CD4-positive, alpha-beta T cell treated with Interleukin-10 for 1 hour (primary cell): ENCODE data around the gene RAB6B.

Experiments
- DNase-seq: peaks from one replicate; pipeline ENCODE4 v3.0.0-alpha.2; 2020

RAB6B gene

DNA sequence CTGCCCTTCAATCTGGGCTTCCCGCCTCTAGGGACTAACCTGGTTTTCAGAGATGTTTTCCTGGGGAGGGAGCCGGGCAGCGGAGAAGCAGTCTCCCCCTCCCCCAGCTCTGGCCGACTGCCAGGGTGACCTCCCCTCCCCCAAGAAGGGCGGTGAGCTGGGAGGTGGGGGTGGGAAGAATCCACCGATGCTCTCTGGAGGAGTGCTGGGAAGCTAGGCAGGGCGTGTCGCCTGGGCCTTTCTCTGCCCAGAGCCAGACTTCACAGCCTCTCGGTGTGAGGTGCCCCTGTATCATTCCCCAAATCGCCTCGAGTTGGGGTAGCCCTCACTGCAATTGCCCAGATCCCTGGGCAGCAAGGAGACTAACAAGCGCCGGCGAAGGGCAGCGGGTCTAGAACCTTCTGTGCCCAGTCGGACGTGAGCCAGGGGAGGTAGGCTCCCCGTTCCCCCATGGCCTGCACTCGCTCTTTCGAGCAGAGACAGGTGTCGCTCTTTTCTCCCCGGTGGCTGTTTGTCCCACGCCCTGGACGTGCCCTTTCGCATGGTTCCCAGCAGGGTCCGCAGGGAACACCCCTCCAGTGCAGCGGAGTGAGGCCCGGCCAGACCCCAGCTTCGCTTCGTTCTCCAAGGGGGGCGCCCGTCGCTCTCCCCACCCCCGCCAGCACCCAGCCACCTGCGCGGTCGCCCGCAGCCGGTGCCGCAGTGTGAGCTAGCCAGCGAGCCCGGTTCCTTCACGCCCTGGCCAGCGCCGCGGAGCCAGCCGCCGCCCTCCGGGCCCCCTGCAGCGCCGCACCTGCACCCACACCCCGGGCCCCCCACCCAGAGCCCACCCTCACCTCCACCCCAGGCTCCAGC, 1.1 kb downstream of the RAB6B start:
- DNase-seq, result no peak

DNA sequence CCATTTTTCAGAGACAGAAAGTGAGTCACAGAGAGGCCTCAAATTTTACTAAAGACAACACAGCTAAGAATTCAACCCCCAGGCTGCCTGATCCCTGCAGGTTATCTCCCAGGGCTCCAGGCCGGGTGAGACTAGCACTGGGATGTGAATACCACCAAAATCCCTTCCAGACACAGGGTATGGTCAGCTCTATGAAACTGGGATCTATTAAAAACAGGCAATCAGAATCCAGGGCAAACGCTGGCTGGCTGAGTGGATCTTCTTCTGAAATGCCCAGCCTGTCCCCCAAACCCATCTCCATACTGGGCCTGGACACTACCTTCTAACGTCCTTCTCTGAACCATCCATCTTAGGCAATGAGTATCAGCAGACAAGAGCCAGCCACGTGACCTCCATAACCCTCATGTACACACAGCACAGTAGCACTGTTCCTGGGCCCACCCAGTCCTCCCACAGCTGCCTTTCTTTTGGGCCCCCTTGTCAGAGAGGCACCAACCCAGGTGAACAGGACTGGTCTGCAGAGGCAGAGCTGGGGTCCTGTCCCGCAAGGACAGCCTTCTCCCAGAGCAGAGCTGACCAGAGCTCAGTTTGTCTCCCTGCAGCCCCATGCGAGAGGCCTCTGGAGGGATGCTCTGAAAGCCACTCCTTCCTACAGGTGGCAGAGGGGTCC, 1.9 kb downstream of the RAB6B start:
- no peak for DNase-seq

- no peak for DNase-seq
Observed at GRCh38 chr3:133892541-133893231, 3.0 kb downstream of the RAB6B start.

GRCh38 chr3:133891662-133892378, 3.9 kb downstream of the RAB6B start:
- DNase-seq, result no peak

GRCh38 chr3:133890972-133891644, 4.6 kb downstream of the RAB6B start:
- no peak for DNase-seq

- DNase-seq, result no peak
Observed at GRCh38 chr3:133890037-133890436, 5.6 kb downstream of the RAB6B start.

DNA sequence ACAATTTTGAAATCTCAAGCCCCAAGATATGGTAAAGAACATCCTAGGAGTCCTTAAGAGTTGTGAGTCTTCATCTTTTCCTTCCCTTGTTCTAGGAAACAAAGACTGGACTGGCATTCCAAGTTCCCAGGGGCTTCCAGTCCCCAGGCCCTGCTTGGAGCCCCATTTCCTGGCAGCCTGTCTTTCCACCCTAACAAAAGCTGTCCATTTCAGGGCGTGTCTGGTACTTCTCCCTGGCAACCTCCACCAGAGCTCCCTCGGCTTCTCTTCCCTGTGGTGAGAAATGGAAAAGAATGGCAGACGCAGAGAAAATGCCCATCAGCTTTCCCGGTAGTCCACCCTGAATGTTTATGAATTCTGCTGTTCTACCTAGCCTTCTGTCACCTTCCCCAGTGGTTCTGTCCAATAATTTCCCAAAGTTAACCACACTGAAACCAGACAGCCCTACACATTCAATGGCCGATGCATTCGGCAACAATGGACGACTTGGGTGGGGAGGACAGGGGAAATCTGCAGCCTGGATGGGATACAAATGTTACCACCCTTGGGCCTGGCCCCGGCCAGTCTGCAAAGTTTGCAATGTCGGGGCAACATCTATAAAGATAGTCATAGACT, 6.8 kb downstream of the RAB6B start:
- DNase-seq, result no peak

DNA sequence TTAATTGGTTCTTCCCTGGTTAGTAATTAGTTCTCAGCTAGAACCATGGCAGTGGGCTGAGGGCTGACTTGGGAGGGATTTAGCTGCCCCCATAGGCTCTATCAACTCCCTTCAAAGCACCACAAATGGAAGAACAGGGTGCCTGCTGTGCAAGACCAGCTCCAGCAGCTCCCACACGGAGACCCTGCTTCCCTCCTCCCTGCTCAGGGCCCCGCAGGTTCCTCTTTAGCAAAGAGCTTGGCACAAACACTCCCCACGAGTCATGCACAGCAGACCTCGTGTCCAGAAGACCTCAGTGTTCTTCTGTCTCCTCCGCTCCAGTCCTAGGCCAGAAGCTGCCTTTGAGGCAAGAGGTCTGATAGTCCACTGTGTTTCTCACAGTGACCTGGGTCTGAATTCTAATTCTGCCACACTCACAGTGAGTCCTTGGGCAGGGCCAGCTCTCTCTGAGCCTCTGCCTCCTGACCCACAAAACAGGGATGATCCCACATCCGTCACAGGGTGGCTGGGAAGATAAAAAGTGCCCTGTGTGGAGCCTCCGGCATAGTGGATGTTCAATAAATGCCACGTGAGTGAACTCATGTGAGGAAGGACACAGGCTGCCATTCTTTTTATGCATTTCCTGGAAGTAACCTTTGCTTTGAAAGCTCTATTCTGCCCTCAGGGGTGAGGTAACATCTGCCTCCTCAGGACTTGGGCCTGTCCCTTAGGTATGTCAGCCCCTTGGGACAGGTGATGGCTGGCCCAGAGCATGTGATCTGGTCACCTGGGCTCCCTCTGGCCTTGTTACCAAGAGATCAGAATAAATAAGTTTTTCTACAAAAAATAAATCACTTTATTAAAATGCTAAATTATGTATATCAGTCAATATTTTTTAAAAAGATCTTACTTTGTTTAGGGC, 7.6 kb downstream of the RAB6B start:
- no peak for DNase-seq

- DNase-seq, result no peak
Observed at GRCh38 chr3:133887074-133887802, 8.4 kb downstream of the RAB6B start.

DNA sequence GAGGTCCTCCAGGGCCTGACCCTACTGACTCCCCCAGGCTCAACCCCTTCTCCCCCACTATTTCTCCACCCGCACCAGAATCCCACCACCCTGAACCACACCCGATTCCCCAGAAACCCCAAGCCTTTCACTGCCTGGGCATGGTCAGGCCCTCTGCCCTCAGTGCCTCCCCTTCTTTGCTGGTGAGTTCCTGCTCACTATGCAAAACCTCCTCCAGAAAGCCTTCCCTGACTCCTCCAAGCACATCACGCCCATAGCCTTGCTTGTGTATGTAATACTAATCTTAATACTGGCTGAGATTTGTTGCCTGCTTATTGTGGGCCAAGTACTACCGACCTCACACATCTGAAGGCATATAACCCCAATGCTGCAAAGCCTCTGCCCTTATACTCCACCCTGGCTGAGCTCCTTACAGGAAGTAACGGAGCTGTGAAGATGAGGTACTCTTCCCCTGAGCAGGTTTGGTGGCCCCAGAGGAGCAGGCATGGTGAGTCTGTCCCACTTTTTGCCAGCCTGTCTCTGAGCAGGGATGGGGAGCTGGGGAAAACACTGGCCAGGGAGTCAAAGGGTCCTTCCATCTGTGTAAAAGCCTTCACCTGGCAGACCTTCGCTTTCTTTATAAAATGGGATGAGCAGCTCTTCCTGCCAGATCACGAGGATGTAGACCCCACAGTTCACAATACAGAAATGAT, 9.5 kb downstream of the RAB6B start:
- no peak for DNase-seq

DNA sequence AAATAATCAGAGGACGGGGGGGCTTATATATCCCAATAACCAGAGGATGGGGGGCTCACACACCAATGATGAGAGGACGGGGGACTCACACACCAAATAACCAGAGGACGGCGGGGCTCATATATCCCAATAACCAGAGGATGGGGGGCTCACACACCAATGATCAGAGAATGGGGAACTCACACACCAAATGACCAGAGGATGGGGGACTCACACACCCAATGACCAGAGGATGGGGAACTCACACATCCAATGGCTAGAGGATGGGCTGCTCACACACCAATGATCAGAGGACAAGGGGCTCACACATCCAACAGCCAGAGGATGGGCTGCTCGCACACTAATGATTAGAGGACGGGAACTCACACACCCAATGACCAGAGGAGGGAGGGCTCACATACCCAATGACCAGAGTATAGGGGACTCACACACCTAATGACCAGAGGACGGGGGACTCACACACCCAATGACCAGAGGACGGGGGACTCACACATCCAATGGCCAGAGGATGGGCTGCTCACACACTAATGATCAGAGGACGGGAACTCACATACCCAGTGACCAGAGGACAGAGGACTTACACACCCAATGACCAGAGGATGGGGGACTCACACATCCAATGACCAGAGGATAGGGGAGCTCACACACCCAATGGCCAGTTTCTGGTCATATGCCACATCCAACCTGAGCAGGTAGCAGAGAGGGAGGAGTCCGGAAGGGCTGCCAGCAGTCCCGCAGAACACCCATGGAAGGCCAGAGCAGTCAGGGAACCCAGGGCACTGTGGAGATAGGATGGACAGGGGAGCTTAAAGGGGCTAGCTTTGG, 10.6 kb downstream of the RAB6B start:
- no peak for DNase-seq

DNA sequence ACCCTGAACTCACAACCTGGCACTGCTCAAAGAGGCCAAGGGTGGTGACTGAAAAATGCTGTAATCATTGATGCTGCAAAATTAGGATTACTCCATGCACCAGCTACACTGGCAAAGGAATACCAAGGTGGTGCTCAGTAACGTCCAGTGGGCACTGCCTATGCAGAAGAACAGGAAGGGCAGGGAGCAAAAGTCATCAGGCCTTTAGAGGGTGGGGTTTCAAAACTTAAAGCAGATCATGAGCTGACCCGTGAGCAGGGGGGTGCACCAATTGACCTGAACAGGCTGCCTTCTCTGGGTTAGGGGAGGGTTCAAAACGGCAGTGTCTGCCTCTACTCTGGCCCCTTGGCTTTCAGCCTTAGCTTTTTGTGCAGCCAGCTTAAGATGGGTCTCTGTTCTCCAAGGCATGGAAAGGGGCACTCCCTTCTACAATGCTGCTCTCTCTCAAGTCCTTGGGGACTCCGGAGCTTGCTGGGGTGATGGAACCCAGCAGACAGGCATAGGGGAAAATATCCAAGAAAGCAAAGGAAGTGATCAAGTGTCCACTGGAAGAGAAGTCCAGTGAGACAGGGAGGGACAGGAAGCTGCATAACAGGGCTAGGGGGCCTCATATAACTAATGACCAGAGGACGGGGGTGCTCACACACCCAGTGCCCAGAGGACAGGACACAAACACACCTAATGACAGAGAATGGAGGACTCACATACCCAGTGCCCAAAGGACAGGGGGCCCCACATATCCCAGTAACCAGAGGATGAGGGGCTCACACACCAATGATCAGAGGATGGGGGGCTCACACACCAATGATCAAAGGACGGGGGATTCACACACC, 11.4 kb downstream of the RAB6B start:
- DNase-seq, result no peak

- no peak for DNase-seq
Observed at GRCh38 chr3:133883641-133884040, 12.0 kb downstream of the RAB6B start.

DNA sequence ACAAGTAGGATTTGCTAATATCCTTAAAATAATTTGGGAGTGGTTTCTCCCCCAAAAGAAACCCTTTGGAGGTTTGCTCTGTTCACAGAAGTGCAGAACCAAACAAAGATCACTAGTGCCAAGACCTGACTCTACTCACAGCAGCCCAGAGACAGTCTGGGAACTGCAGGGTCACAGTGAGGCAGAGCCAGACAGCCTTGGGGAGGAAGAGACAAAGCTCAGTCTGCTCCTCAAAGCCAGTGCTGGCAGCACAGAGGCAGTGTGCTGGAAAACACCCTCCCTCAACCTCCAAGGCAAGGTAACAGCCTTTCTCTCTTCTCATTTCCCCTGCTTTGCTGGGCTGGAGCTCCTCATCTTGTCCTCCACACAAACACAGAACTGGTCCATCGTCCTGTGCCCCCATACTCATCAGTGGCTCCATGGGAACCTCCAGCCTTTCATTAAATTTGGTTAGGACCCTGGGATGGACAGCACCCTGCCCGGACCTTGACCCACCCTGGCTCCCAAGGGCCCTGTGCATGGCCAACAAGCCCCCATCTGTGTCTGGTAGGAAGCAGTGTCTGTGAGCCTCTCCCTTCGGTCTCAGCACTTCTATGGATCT, 12.6 kb downstream of the RAB6B start:
- no peak for DNase-seq

- peak; percentile 13 for DNase-seq
Observed at GRCh38 chr3:133881939-133882825, 13.5 kb downstream of the RAB6B start.

GRCh38 chr3:133881492-133881891, 14.2 kb downstream of the RAB6B start:
- no peak for DNase-seq
